Hepatocyte (in vitro differentiated cells): ENCODE data around the gene B4GALT5.

Source experiments
- CTCF ChIP-seq: fragments of 200-600 bp; sonication (generic); IDR thresholded peaks from 2 replicates; pipeline ENCODE4 v1.5.1; 2016; ENCODE audit warnings: antibody characterized with exemption, mild to moderate bottlenecking; ENCODE audit not compliant: poor library complexity
- EZH2 ChIP-seq: fragments of 200-600 bp; sonication (generic); IDR thresholded peaks from 2 replicates; pipeline ENCODE4 v1.6.1; 2016; ENCODE audit warnings: antibody characterized with exemption, mild to moderate bottlenecking, borderline replicate concordance
- EZH2phosphoT487 ChIP-seq: fragments of 200-600 bp; sonication (generic); IDR thresholded peaks from one replicate; pipeline ENCODE4 v1.6.1; 2018; ENCODE audit warnings: antibody characterized with exemption, mild to moderate bottlenecking, low read depth, moderate library complexity; ENCODE audit not compliant: unreplicated experiment, severe bottlenecking

DNA sequence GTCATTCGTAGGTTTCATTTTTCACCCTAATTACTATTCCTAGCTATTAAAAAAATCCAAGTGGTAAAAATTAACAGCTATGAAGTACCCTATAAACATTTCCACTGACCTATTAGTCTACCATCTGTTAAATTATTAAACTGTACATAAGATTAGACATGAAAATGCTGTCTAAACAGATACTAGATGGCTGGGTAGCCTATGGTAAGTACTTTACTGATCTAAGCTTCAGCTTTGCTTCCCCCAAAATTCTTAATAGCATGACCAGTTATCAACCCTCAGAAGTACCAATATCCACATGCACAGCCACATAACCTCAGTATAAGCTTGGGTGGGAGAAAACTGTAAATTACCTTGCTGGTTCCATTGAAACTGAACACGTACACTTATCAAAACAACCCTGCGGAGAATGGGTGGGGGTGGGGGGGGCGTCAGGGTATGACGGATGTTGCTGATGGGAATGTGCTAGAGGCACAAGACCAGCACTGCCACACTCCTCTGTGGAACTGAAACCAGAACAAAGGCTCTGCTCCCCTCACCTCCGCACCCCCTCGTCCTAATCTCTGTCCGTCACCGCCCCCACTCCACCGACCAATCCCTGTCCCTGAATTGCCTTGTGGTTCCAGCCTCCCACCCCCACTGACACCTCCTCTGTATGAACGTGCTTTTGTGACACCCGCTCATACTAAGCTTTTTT, 45.3 kb downstream of the B4GALT5 start:
- TF ChIP-seq CTCF, result no peak
- TF ChIP-seq EZH2phosphoT487, result no peak
- TF ChIP-seq EZH2, result no peak
